H9 (cell line): ENCODE measurements around the gene ARAP2. TPM values are rescaled to one million over a fixed set of nuclear protein-coding genes. Genes with fewer than 3 reads are reported as not detected.

Source experiments
- DNase-seq: peaks from one replicate; pipeline ENCODE4 v3.0.0-alpha.2; 2017
- H2AFZ ChIP-seq: one replicate; pipeline ENCODE4 v1.6.1; 2013; ENCODE audit warnings: mild to moderate bottlenecking, low read length, control low read depth, moderate library complexity
- H2AK5ac ChIP-seq: 2 replicates; pipeline ENCODE4 v1.6.1; 2013; ENCODE audit warnings: low read length, control low read depth, mixed read lengths; ENCODE audit not compliant: insufficient read length
- H2BK120ac ChIP-seq: one replicate; pipeline ENCODE4 v1.6.1; 2013; ENCODE audit warnings: low read depth, mild to moderate bottlenecking, low read length, control low read depth, inconsistent platforms; ENCODE audit not compliant: poor library complexity, severe bottlenecking
- H2BK12ac ChIP-seq: 2 replicates; pipeline ENCODE4 v1.6.1; 2013; ENCODE audit warnings: low read length, control low read depth, mixed read lengths, low read depth; ENCODE audit not compliant: insufficient read length
- H2BK15ac ChIP-seq: 2 replicates; pipeline ENCODE4 v1.6.1; 2013; ENCODE audit warnings: low read depth, low read length, control low read depth
- H2BK20ac ChIP-seq: one replicate; pipeline ENCODE4 v1.6.1; 2013; ENCODE audit warnings: low read depth, mild to moderate bottlenecking, low read length, control low read depth, inconsistent platforms; ENCODE audit not compliant: poor library complexity, severe bottlenecking
- H2BK5ac ChIP-seq: 2 replicates; pipeline ENCODE4 v1.6.1; 2013; ENCODE audit warnings: low read length, control low read depth, mixed read lengths; ENCODE audit not compliant: insufficient read length
- H3K14ac ChIP-seq: 2 replicates; pipeline ENCODE4 v1.6.1; 2013; ENCODE audit warnings: low read length, control low read depth; ENCODE audit not compliant: insufficient read depth
- H3K18ac ChIP-seq: 2 replicates; pipeline ENCODE4 v1.6.1; 2013; ENCODE audit warnings: low read depth, mild to moderate bottlenecking, mixed read lengths, low read length, control low read depth; ENCODE audit not compliant: insufficient read length
- H3K23ac ChIP-seq: 2 replicates; pipeline ENCODE4 v1.6.1; 2013; ENCODE audit warnings: low read length, control low read depth, mixed read lengths, low read depth; ENCODE audit not compliant: insufficient read length
- H3K23me2 ChIP-seq: 2 replicates; pipeline ENCODE4 v1.6.1; 2013; ENCODE audit warnings: low read depth, mild to moderate bottlenecking, mixed read lengths, low read length, control low read depth; ENCODE audit not compliant: insufficient read length, poor library complexity, severe bottlenecking
- H3K27ac ChIP-seq: 2 replicates; pipeline ENCODE4 v1.5.1; 2013; ENCODE audit warnings: low read length, control low read depth, mixed read lengths, low read depth; ENCODE audit not compliant: insufficient read length
- H3K27me3 ChIP-seq: 2 replicates; pipeline ENCODE4 v1.6.1; 2013; ENCODE audit warnings: low read length, control low read depth, inconsistent platforms; ENCODE audit not compliant: insufficient read depth
- H3K4ac ChIP-seq: 2 replicates; pipeline ENCODE4 v1.6.1; 2013; ENCODE audit warnings: low read depth, mild to moderate bottlenecking, control low read depth, inconsistent platforms, low read length, moderate library complexity
- H3K4me1 ChIP-seq: 2 replicates; pipeline ENCODE4 v1.6.1; 2013; ENCODE audit warnings: low read length, control low read depth, inconsistent platforms; ENCODE audit not compliant: insufficient read depth
- H3K4me2 ChIP-seq: 2 replicates; pipeline ENCODE4 v1.6.1; 2013; ENCODE audit warnings: low read length, control low read depth, mixed read lengths; ENCODE audit not compliant: insufficient read length, insufficient read depth
- H3K56ac ChIP-seq: 2 replicates; pipeline ENCODE4 v1.6.1; 2013; ENCODE audit warnings: low read depth, mild to moderate bottlenecking, mixed read lengths, low read length, control low read depth; ENCODE audit not compliant: insufficient read length
- H3K79me1 ChIP-seq: 2 replicates; pipeline ENCODE4 v1.6.1; 2013; ENCODE audit warnings: low read depth, mild to moderate bottlenecking, moderate library complexity, low read length, control low read depth, inconsistent platforms; ENCODE audit not compliant: insufficient read depth, poor library complexity, severe bottlenecking
- H3K79me2 ChIP-seq: 2 replicates; pipeline ENCODE4 v1.6.1; 2013; ENCODE audit warnings: low read length, control low read depth, inconsistent platforms; ENCODE audit not compliant: insufficient read depth
- H3K9ac ChIP-seq: 2 replicates; pipeline ENCODE4 v1.6.1; 2013; ENCODE audit warnings: low read length, control low read depth, mixed read lengths; ENCODE audit not compliant: insufficient read length; ENCODE audit errors: extremely low read depth
- H3K9me3 ChIP-seq: one replicate; pipeline ENCODE4 v1.6.1; 2013; ENCODE audit warnings: low read depth, low read length, inconsistent platforms; ENCODE audit not compliant: control insufficient read depth
- H3T11ph ChIP-seq: one replicate; pipeline ENCODE4 v1.6.1; 2013; ENCODE audit warnings: mild to moderate bottlenecking, low read length, control low read depth, inconsistent platforms
- H4K20me1 ChIP-seq: one replicate; pipeline ENCODE4 v1.6.1; 2013; ENCODE audit not compliant: control insufficient read depth, insufficient read length, insufficient read depth
- H4K5ac ChIP-seq: 2 replicates; pipeline ENCODE4 v1.6.1; 2013; ENCODE audit warnings: low read depth, mild to moderate bottlenecking, mixed read lengths, low read length, control low read depth; ENCODE audit not compliant: insufficient read length
- H4K8ac ChIP-seq: replicated peaks from 2 replicates; pipeline ENCODE4 v1.6.1; 2013; ENCODE audit warnings: low read length, control low read depth, mixed read lengths, low read depth; ENCODE audit not compliant: insufficient read length
- H4K91ac ChIP-seq: 2 replicates; pipeline ENCODE4 v1.6.1; 2013; ENCODE audit warnings: low read depth, mild to moderate bottlenecking, moderate library complexity, mixed read lengths, low read length, control low read depth; ENCODE audit not compliant: insufficient read length
- H3K27ac Mint-ChIP-seq, 3 experiments: 2 replicates in 2 of 3; 3 replicates in 1 of 3; pipeline ENCODE4 v1.8.0; 2020 to 2021; ENCODE audit warnings: mixed read lengths in 3 of 3, mild to moderate bottlenecking in 1 of 3, moderate library complexity in 1 of 3
- H3K27me3 Mint-ChIP-seq: 2 replicates; pipeline ENCODE4 v1.8.0; 2021; ENCODE audit warnings: low read depth, mild to moderate bottlenecking, moderate library complexity, mixed read lengths
- H3K36me3 Mint-ChIP-seq, 3 experiments: 2 replicates in 2 of 3; 3 replicates in 1 of 3; pipeline ENCODE4 v1.8.0; 2020 to 2021; ENCODE audit warnings: low read depth in 3 of 3, mixed read lengths in 3 of 3; ENCODE audit not compliant: insufficient read depth in 1 of 3
- H3K4me1 Mint-ChIP-seq, 2 experiments: 2 replicates each; pipeline ENCODE4 v1.8.0; 2020; ENCODE audit warnings: mixed read lengths in 2 of 2
- H3K4me3 Mint-ChIP-seq, 2 experiments: 2 replicates in 1 of 2; 3 replicates in 1 of 2; pipeline ENCODE4 v1.8.0; 2020 to 2021; ENCODE audit warnings: mild to moderate bottlenecking in 2 of 2, mixed read lengths in 2 of 2, moderate library complexity in 1 of 2
- H3K9me3 Mint-ChIP-seq, 2 experiments: 2 replicates in 1 of 2; 3 replicates in 1 of 2; pipeline ENCODE4 v1.8.0; 2020; ENCODE audit warnings: mild to moderate bottlenecking in 2 of 2, mixed read lengths in 2 of 2, moderate library complexity in 1 of 2
- CTCF ChIP-seq: fragments of 200-600 bp; sonication (generic); conservative IDR thresholded peaks from 3 replicates; pipeline ENCODE4 v1.8.0; 2021; ENCODE audit warnings: antibody characterized with exemption, mild to moderate bottlenecking
- whole genome bisulfite sequencing: extraction: QIAGEN DNeasy Blood & Tissue Kit; methylation state at CpG from one replicate; pipeline ENCODE4 v1.1.7; 2013; ENCODE audit warnings: missing lambda C conversion rate, low lambda C conversion rate, mixed read lengths; ENCODE audit not compliant: insufficient read length; ENCODE audit errors: extremely low coverage; 5-methylcytosine and 5-hydroxymethylcytosine counted together
- total RNA-seq: library from RNA; stranded (reverse); gene quantifications from 2 replicates; pipeline ENCODE4 v1.2.1, GENCODE V29; 2021

ARAP2 gene
- total RNA-seq, 1 experiment from 2014 or later, result 6.3 TPM

DNA sequence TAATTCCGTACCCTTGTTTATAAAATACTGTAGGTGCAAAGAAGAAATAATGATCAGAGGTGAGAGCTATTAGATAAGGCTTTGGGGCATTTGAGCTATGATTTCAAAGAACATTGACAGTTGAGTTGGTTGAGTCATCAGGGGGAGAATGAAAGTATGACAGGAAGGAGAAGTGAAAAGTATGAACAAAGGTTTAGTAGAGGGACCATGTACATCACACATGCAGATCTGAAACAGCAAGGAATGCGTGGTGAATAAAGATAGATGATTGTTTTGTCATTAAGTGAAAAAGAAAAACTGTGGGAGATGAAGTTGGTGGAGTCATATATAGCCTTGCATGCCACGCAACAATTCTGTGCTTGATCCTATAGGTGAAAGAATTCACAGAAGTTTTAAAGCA lies 163.1 kb downstream of the ARAP2 start:
- H3K18ac ChIP-seq, result no peak overlapping the region
- no peak overlapping the region for H3K56ac ChIP-seq
- H2AFZ ChIP-seq, result no peak overlapping the region
- H2BK15ac ChIP-seq, result no peak overlapping the region
- no peak overlapping the region for H3K27ac ChIP-seq
- no peak overlapping the region for H2AK5ac ChIP-seq
- H3K27ac Mint-ChIP-seq, result no peak overlapping the region
- no CpG with 5 or more reads among the region's 3 CpGs for WGBS
- H4K91ac ChIP-seq, result no peak overlapping the region
- H3K4me2 ChIP-seq, result no peak overlapping the region
- no peak overlapping the region for H3K4ac ChIP-seq
- H2BK5ac ChIP-seq, result no peak overlapping the region
- no peak overlapping the region for H4K8ac ChIP-seq
- no peak for DNase-seq
- no peak overlapping the region for H2BK20ac ChIP-seq
- no peaks in the 10 kb centered on the region for H3K9me3 ChIP-seq
- H3K79me2 ChIP-seq, result no peaks in the 10 kb centered on the region
- no peaks in the 10 kb centered on the region for H3K27me3 Mint-ChIP-seq
- H2BK120ac ChIP-seq, result no peak overlapping the region
- no peak overlapping the region for H2BK12ac ChIP-seq
- no peaks in the 10 kb centered on the region for H4K20me1 ChIP-seq
- no peak overlapping the region for H3K14ac ChIP-seq
- H3K4me3 Mint-ChIP-seq, result no peak overlapping the region
- no peaks in the 10 kb centered on the region for H3K23me2 ChIP-seq
- H3T11ph ChIP-seq, result no peak overlapping the region
- no peaks in the 10 kb centered on the region for H3K27me3 ChIP-seq
- H3K9ac ChIP-seq, result no peak overlapping the region
- H4K5ac ChIP-seq, result no peak overlapping the region
- no peaks in the 10 kb centered on the region for H3K4me1 Mint-ChIP-seq
- no peaks in the 10 kb centered on the region for H3K4me1 ChIP-seq
- H3K36me3 Mint-ChIP-seq, result no peaks in the 10 kb centered on the region
- TF ChIP-seq CTCF, result no peak
- no peaks in the 10 kb centered on the region for H3K79me1 ChIP-seq
- no peak overlapping the region for H3K23ac ChIP-seq
- no peaks in the 10 kb centered on the region for H3K9me3 Mint-ChIP-seq
